SK-N-MC (cell line): ENCODE data around the gene LRCOL1.
A peak's percentile ranks its signal among the peaks of the same experiment; 100 is the strongest.

Experiments
- DNase-seq: peaks from one replicate; pipeline ENCODE4 v3.0.0-alpha.2; 2011; ENCODE audit warnings: low read depth, low spot score
- H3K27ac ChIP-seq: fragments of 200-600 bp; sonication (generic); 2 replicates; pipeline ENCODE4 v1.5.1; 2016; ENCODE audit warnings: mixed run types
- H3K36me3 ChIP-seq: fragments of 200-600 bp; sonication (generic); 2 replicates; pipeline ENCODE4 v1.6.1; 2017; ENCODE audit warnings: antibody characterized with exemption, low read length, mixed read lengths; ENCODE audit not compliant: insufficient read depth
- H3K4me3 ChIP-seq: fragments of 200-600 bp; sonication (generic); 2 replicates; pipeline ENCODE4 v1.5.1; 2016
- H3K9ac ChIP-seq: fragments of 200-600 bp; sonication (generic); 2 replicates; pipeline ENCODE4 v1.8.0; 2017; ENCODE audit warnings: mixed run types, mixed read lengths; ENCODE audit not compliant: insufficient read length
- H3K9me3 ChIP-seq: fragments of 200-600 bp; sonication (generic); 2 replicates; pipeline ENCODE4 v1.6.1; 2017; ENCODE audit warnings: low read depth, mild to moderate bottlenecking, antibody characterized with exemption, low read length, moderate library complexity, mixed read lengths
- EZH2 ChIP-seq: fragments of 200-600 bp; sonication (generic); IDR thresholded peaks from one replicate; pipeline ENCODE4 v1.6.1; 2017; ENCODE audit warnings: antibody characterized with exemption
- FOXP2 ChIP-seq: optimal IDR thresholded peaks from 2 replicates; pipeline ENCODE3; 2011; ENCODE audit warnings: mild to moderate bottlenecking, moderate library complexity; ENCODE audit not compliant: insufficient read depth; ENCODE audit errors: extremely low read length, control extremely low read depth
- POLR2AphosphoS5 ChIP-seq: IDR thresholded peaks from 2 replicates; pipeline ENCODE4 v1.6.1; 2012; ENCODE audit warnings: mild to moderate bottlenecking, low read depth, low read length, borderline replicate concordance

LRCOL1 gene

GRCh38 chr12:132566516-132567131 lies 43.8 kb downstream of the LRCOL1 start:
- Histone ChIP-seq H3K4me3 (no peak overlapping the region), H3K27ac (no peak overlapping the region), H3K9ac (no peak overlapping the region), H3K36me3 (peaks cover 9% of the 10 kb centered on the region; the same call in 1 of the 2 replicates), H3K9me3 (no peaks in the 10 kb centered on the region)
- TF ChIP-seq FOXP2 (no peak), EZH2 (no peak)
- no peak for DNase-seq

GRCh38 chr12:132565365-132565764 lies 45.0 kb downstream of the LRCOL1 start:
- H3K27ac ChIP-seq: no peak overlapping the region
- H3K4me3 ChIP-seq: no peak overlapping the region
- no peak overlapping the region for H3K9ac ChIP-seq
- DNase-seq: no peak
- H3K9me3 ChIP-seq: no peaks in the 10 kb centered on the region
- peaks cover 9% of the 10 kb centered on the region; the same call in 1 of the 2 replicates for H3K36me3 ChIP-seq
- TF ChIP-seq POLR2AphosphoS5: no peak
- no peak for TF ChIP-seq FOXP2
- TF ChIP-seq EZH2: no peak

GRCh38 chr12:132563911-132564310 lies 46.5 kb downstream of the LRCOL1 start:
- Histone ChIP-seq H3K4me3 (no peak overlapping the region), H3K36me3 (peaks cover 9% of the 10 kb centered on the region; the same call in 1 of the 2 replicates), H3K27ac (no peak overlapping the region), H3K9ac (no peak overlapping the region), H3K9me3 (no peaks in the 10 kb centered on the region)
- TF ChIP-seq POLR2AphosphoS5: no peak
- TF ChIP-seq EZH2: no peak
- TF ChIP-seq FOXP2: no peak
- DNase-seq: no peak

GRCh38 chr12:132562489-132563021 lies 47.8 kb downstream of the LRCOL1 start:
- Histone ChIP-seq H3K9ac (no peak overlapping the region), H3K36me3 (peaks cover 9% of the 10 kb centered on the region; the same call in 1 of the 2 replicates), H3K9me3 (no peaks in the 10 kb centered on the region), H3K4me3 (no peak overlapping the region), H3K27ac (no peak overlapping the region)
- TF ChIP-seq POLR2AphosphoS5 (no peak), EZH2 (no peak), FOXP2 (no peak)
- no peak for DNase-seq

- Histone ChIP-seq H3K9ac (peak overlapping the region; percentile 8), H3K27ac (no peak overlapping the region), H3K36me3 (peaks cover 9% of the 10 kb centered on the region; the same call in 1 of the 2 replicates), H3K9me3 (no peaks in the 10 kb centered on the region), H3K4me3 (peak overlapping the region; percentile 86)
- DNase-seq: no peak
- no peak for TF ChIP-seq FOXP2
- TF ChIP-seq POLR2AphosphoS5: no peak
- no peak for TF ChIP-seq EZH2
Measured at GRCh38 chr12:132561427-132562156, 48.8 kb downstream of the LRCOL1 start.

- no peak overlapping the region for H3K27ac ChIP-seq
- DNase-seq: peak; percentile 48
- TF ChIP-seq EZH2: no peak
- TF ChIP-seq FOXP2: no peak
- 0 out of 2 replicates have a peak, but pooled peaks have one; percentile 29 for TF ChIP-seq POLR2AphosphoS5
- H3K9me3 ChIP-seq: no peaks in the 10 kb centered on the region
- peak overlapping the region; percentile 78 for H3K9ac ChIP-seq
- H3K4me3 ChIP-seq: peak overlapping the region; percentile 86
- peaks cover 5% of the 10 kb centered on the region; the same call in 1 of the 2 replicates for H3K36me3 ChIP-seq
Measured at GRCh38 chr12:132560614-132561426, 49.6 kb downstream of the LRCOL1 start.

- TF ChIP-seq EZH2 (no peak), POLR2AphosphoS5 (no peak), FOXP2 (no peak)
- Histone ChIP-seq H3K4me3 (peak overlapping the region; percentile 86), H3K9ac (peak overlapping the region; percentile 78), H3K27ac (peak overlapping the region; percentile 50; the same call in 1 of the 2 replicates), H3K9me3 (no peaks in the 10 kb centered on the region), H3K36me3 (no peaks in the 10 kb centered on the region)
- no peak for DNase-seq
Measured at GRCh38 chr12:132560364-132560613, 50.1 kb downstream of the LRCOL1 start.

GRCh38 chr12:132559652-132560363 lies 50.6 kb downstream of the LRCOL1 start:
- H3K9ac ChIP-seq: peak overlapping the region; percentile 78
- no peaks in the 10 kb centered on the region for H3K36me3 ChIP-seq
- peak overlapping the region; percentile 86 for H3K4me3 ChIP-seq
- peak overlapping the region; percentile 50; the same call in 1 of the 2 replicates for H3K27ac ChIP-seq
- H3K9me3 ChIP-seq: no peaks in the 10 kb centered on the region
- TF ChIP-seq FOXP2: no peak
- no peak for TF ChIP-seq EZH2
- no peak for DNase-seq
